Testis (tissue), 2 donors: Measurements from ENCODE around the gene CSRNP2.

ENCODE experiments used
- CTCF ChIP-seq, 3 experiments: fragments of 450-650 bp in 2 of 3; fragments of 200-600 bp in 1 of 3; sonication (generic) in 1 of 3; IDR thresholded peaks; one replicate each; pipeline ENCODE4 v1.5.1; 2016 to 2019; ENCODE audit warnings: antibody characterized with exemption in 3 of 3, mild to moderate bottlenecking in 2 of 3, moderate library complexity in 1 of 3
- POLR2A ChIP-seq: fragments of 450-650 bp; IDR thresholded peaks from one replicate; pipeline ENCODE4 v1.6.1; 2017; ENCODE audit warnings: antibody characterized with exemption, mild to moderate bottlenecking, moderate library complexity

- TF ChIP-seq POLR2A = no peak
- no peak for TF ChIP-seq CTCF (IDR thresholded peaks at IDR 0.05)
These were observed 62.8 kb downstream of the CSRNP2 start for GRCh38 chr12:51020448-51021182.
